ENCODE measurements around the gene TMEM145. TPM values are rescaled to one million over a fixed set of nuclear protein-coding genes. Genes with fewer than 3 reads are reported as not detected.

The TMEM145 gene
- polyA plus RNA-seq, 3 donors = not detected

- Histone ChIP-seq H3K36me3 (replicated peaks in 1 of 2; ENCODE audit: control insufficient read depth in 1 of 2, insufficient read depth in 2 of 2, low read length in 2 of 2) (peaks cover 17 to 20% of the 10 kb centered on the region in 2 donors), H3K27me3 (ENCODE audit: control insufficient read depth in 2 of 2, insufficient read depth in 2 of 2, low read length in 2 of 2) (no peaks in the 10 kb centered on the region), H3K4me3 (replicated peaks in 1 of 3; ENCODE audit: low read depth in 2 of 3, low read length in 3 of 3) (no peak overlapping the region), H3K27ac (ENCODE audit: low read depth in 1 of 2, low read length in 2 of 2) (no peak overlapping the region), H3K4me2 (replicated peaks; ENCODE audit: extremely low read depth, low read length, poor library complexity, severe bottlenecking) (no peak overlapping the region), H3K9ac (ENCODE audit: insufficient read depth, low read length, poor library complexity, severe bottlenecking) (peak overlapping the region; percentile 46), H3K9me3 (replicated peaks in 1 of 2; ENCODE audit: control insufficient read depth in 1 of 2, insufficient read depth in 1 of 2, low read length in 2 of 2) (no peaks in the 10 kb centered on the region), H2AFZ (ENCODE audit: insufficient read depth, low read depth, low read length, poor library complexity, severe bottlenecking) (no peak overlapping the region), H3K4me1 (ENCODE audit: control insufficient read depth in 1 of 2, insufficient read depth in 2 of 2, low read length in 2 of 2) (peaks cover 63 to 82% of the 10 kb centered on the region in 2 donors), H4K20me1 (ENCODE audit: insufficient read depth, low read length) (peaks cover 61% of the 10 kb centered on the region), H3K79me2 (ENCODE audit: insufficient read depth, low read length) (peaks cover 60% of the 10 kb centered on the region)
- intact Hi-C loops (cut with micrococcal nuclease) = loop anchor here (5.0 to 10.0 kb wide), 5 partner anchors 42 to 152 kb away; partner anchors contain the start of genes GSK3A (in 2 of the 2) and POU2F2 (in 2 of the 2)
- peak; percentile 73 to 82 (median 73) for DNase-seq
- TF ChIP-seq CTCF (IDR thresholded peaks at IDR 0.05) = no peak
- H3K9me3 Mint-ChIP-seq = no peaks in the 10 kb centered on the region
- 0% methylated on average over 73 of the region's 76 CpGs for WGBS (ENCODE audit: insufficient coverage)
- H3K4me3 Mint-ChIP-seq = no peak overlapping the region
- H3K4me1 Mint-ChIP-seq = peaks cover 41% of the 10 kb centered on the region
- peaks cover 18 to 23% of the 10 kb centered on the region in 2 donors for H3K36me3 Mint-ChIP-seq
- no peak overlapping the region for H3K27ac Mint-ChIP-seq
- peaks cover 0 to 5% (median 2%) of the 10 kb centered on the region in 3 donors for H3K27me3 Mint-ChIP-seq (ENCODE audit: low read depth in 3 of 3)
Measured at GRCh38 chr19:42284066-42284501, 29.0 kb upstream of the TMEM145 start.

GRCh38 chr19:42284591-42285341 lies 28.3 kb upstream of the TMEM145 start:
- under 1% methylated on average over 39 of the region's 41 CpGs for WGBS (ENCODE audit: insufficient coverage)
- Mint-ChIP-seq H3K4me3 (peak overlapping the region; percentile 93 to 95), H3K9me3 (no peaks in the 10 kb centered on the region), H3K27ac (peak overlapping the region; percentile 88 to 98 (median 91)), H3K36me3 (peaks cover 24 to 29% of the 10 kb centered on the region in 2 donors), H3K4me1 (peaks cover 35% of the 10 kb centered on the region), H3K27me3 (ENCODE audit: low read depth in 3 of 3) (peaks cover 0 to 5% (median 2%) of the 10 kb centered on the region in 3 donors)
- H3K9ac ChIP-seq (ENCODE audit: insufficient read depth, low read length, poor library complexity, severe bottlenecking) = peak overlapping the region; percentile 72
- H3K4me2 ChIP-seq (replicated peaks; ENCODE audit: extremely low read depth, low read length, poor library complexity, severe bottlenecking) = peak overlapping the region; percentile 90
- H3K4me1 ChIP-seq (ENCODE audit: control insufficient read depth in 1 of 2, insufficient read depth in 2 of 2, low read length in 2 of 2) = peaks cover 56 to 76% of the 10 kb centered on the region in 2 donors
- H4K20me1 ChIP-seq (ENCODE audit: insufficient read depth, low read length) = peaks cover 61% of the 10 kb centered on the region
- intact Hi-C loops (cut with micrococcal nuclease) = loop anchor here (5.0 to 10.0 kb wide), 6 partner anchors 32 to 152 kb away; partner anchors contain the start of genes GSK3A (in 2 of the 2) and POU2F2 (in 2 of the 2)
- peaks cover 55% of the 10 kb centered on the region for H3K79me2 ChIP-seq (ENCODE audit: insufficient read depth, low read length)
- peak overlapping the region; percentile 74 to 79 for H3K27ac ChIP-seq (ENCODE audit: low read depth in 1 of 2, low read length in 2 of 2)
- TF ChIP-seq CTCF (IDR thresholded peaks at IDR 0.05) = no peak
- H3K4me3 ChIP-seq (replicated peaks in 1 of 3; ENCODE audit: low read depth in 2 of 3, low read length in 3 of 3) = peak overlapping the region; percentile 50 to 88 (median 54)
- no peak overlapping the region for H2AFZ ChIP-seq (ENCODE audit: insufficient read depth, low read depth, low read length, poor library complexity, severe bottlenecking)
- no peaks in the 10 kb centered on the region for H3K27me3 ChIP-seq (ENCODE audit: control insufficient read depth in 2 of 2, insufficient read depth in 2 of 2, low read length in 2 of 2)
- H3K36me3 ChIP-seq (replicated peaks in 1 of 2; ENCODE audit: control insufficient read depth in 1 of 2, insufficient read depth in 2 of 2, low read length in 2 of 2) = peaks cover 24 to 27% of the 10 kb centered on the region in 2 donors
- no peaks in the 10 kb centered on the region for H3K9me3 ChIP-seq (replicated peaks in 1 of 2; ENCODE audit: control insufficient read depth in 1 of 2, insufficient read depth in 1 of 2, low read length in 2 of 2)
- peak in 1 of 3 donors; percentile 22 for DNase-seq
